ENCODE data around the gene MMP21.

- TF ChIP-seq CTCF (IDR thresholded peaks at IDR 0.05) (no peak), EP300 (IDR thresholded peaks at IDR 0.05) (no peak)
Observed at GRCh38 chr10:125801574-125801973, 26.0 kb upstream of the MMP21 start.

Measured in tibial nerve (tissue), 4 donors.